B cell (primary cell): Measurements from ENCODE around the gene BTBD10. TPM values are rescaled to one million over a fixed set of nuclear protein-coding genes. Genes with fewer than 3 reads are reported as not detected.

Experiments
- ATAC-seq: fragments of 200-7000 bp; cut with Tn5 transposase; one replicate; pipeline ENCODE4 v1.10.0; 2021; ENCODE audit warnings: low read depth, mild to moderate bottlenecking, moderate number of reproducible peaks, moderate library complexity
- CTCF ChIA-PET: fragments of 350-600 bp; sonication (Branson Sonifier 250); formaldehyde crosslinking; loops from one replicate; lab custom pipeline; 2021; ENCODE audit warnings: antibody characterized with exemption, inconsistent platforms; lab: Charles Lee
- POLR2A ChIA-PET: fragments of 350-600 bp; sonication (Branson Sonifier 250); formaldehyde crosslinking; loops from one replicate; lab custom pipeline; 2021; ENCODE audit warnings: antibody characterized with exemption; lab: Charles Lee
- DNase-seq: peaks from one replicate; pipeline ENCODE4 v3.0.0; 2013
- H2AFZ ChIP-seq: 2 replicates; pipeline ENCODE4 v1.6.1; 2012; ENCODE audit warnings: mild to moderate bottlenecking, low read depth, low read length; ENCODE audit not compliant: insufficient read depth, poor library complexity, severe bottlenecking
- H3K27ac ChIP-seq, 2 donors: 1 replicate in 1 of 2; 2 replicates in 1 of 2; pipeline ENCODE4 v1.5.1; 2012 to 2013; ENCODE audit warnings: low read length in 2 of 2, mild to moderate bottlenecking in 2 of 2, moderate library complexity in 1 of 2
- H3K27me3 ChIP-seq, 4 experiments: fragments of 200-600 bp in 1 of 4; sonication (generic) in 1 of 4; replicated peaks in 1 of 4; 1 replicate in 2 of 4; 2 replicates in 2 of 4; pipeline versions ENCODE4 v1.6.1 to v1.7.0; 2013 to 2016; ENCODE audit warnings: low read length in 3 of 4, mild to moderate bottlenecking in 2 of 4, mixed read lengths in 1 of 4, moderate library complexity in 1 of 4; ENCODE audit not compliant: insufficient read depth in 4 of 4, control insufficient read depth in 3 of 4; ENCODE audit errors: control extremely low read depth in 1 of 4
- H3K36me3 ChIP-seq, 2 experiments: replicated peaks in 1 of 2; 1 replicate in 1 of 2; 2 replicates in 1 of 2; pipeline versions ENCODE4 v1.6.1 to v1.7.1; 2013; ENCODE audit warnings: low read length in 1 of 2; ENCODE audit not compliant: insufficient read depth in 2 of 2, control insufficient read depth in 1 of 2; ENCODE audit errors: control extremely low read depth in 1 of 2, extremely low read depth in 1 of 2
- H3K4me1 ChIP-seq, 2 donors: fragments of 200-600 bp in 1 of 2; sonication (generic) in 1 of 2; 1 replicate in 1 of 2; 2 replicates in 1 of 2; pipeline versions ENCODE4 v1.5.1 to v1.6.1; 2013 to 2017; ENCODE audit warnings: low read length in 2 of 2; ENCODE audit not compliant: control insufficient read depth in 2 of 2, insufficient read depth in 2 of 2
- H3K4me2 ChIP-seq: replicated peaks from 2 replicates; pipeline ENCODE3; 2012; ENCODE audit warnings: mild to moderate bottlenecking, low read depth, low read length; ENCODE audit not compliant: poor library complexity, severe bottlenecking
- H3K4me3 ChIP-seq, 5 experiments: fragments of 200-600 bp in 1 of 5; sonication (generic) in 1 of 5; 1 replicate in 3 of 5; 2 replicates in 2 of 5; pipeline versions ENCODE4 v1.5.1 to v1.7.0; 2011 to 2016; ENCODE audit warnings: low read length in 4 of 5, mild to moderate bottlenecking in 4 of 5, low read depth in 2 of 5, control low read depth in 1 of 5, moderate library complexity in 1 of 5; ENCODE audit not compliant: insufficient read depth in 1 of 5; ENCODE audit errors: control extremely low read depth in 1 of 5, extremely low read depth in 1 of 5
- H3K79me2 ChIP-seq: fragments of 200-600 bp; sonication (generic); one replicate; pipeline ENCODE4 v1.6.0; 2016; ENCODE audit warnings: low read length; ENCODE audit not compliant: control insufficient read depth, insufficient read depth
- H3K9ac ChIP-seq: fragments of 200-600 bp; sonication (generic); 2 replicates; pipeline ENCODE4 v1.6.1; 2017; ENCODE audit warnings: mild to moderate bottlenecking, low read length, moderate library complexity
- H3K9me3 ChIP-seq, 3 donors: one replicate each; pipeline versions ENCODE4 v1.6.1 to v1.7.1; 2013; ENCODE audit warnings: low read length in 2 of 3; ENCODE audit not compliant: control insufficient read depth in 2 of 3, insufficient read depth in 1 of 3; ENCODE audit errors: control extremely low read depth in 1 of 3
- H4K20me1 ChIP-seq: 2 replicates; pipeline ENCODE4 v1.6.0; 2012; ENCODE audit warnings: mild to moderate bottlenecking, low read length; ENCODE audit not compliant: insufficient read depth, control insufficient read depth, poor library complexity, severe bottlenecking
- H3K27ac Mint-ChIP-seq: one replicate; pipeline ENCODE4 v1.8.0; 2021; ENCODE audit warnings: mixed read lengths
- H3K27me3 Mint-ChIP-seq: one replicate; pipeline ENCODE4 v1.8.0; 2021; ENCODE audit warnings: mixed read lengths
- H3K4me1 Mint-ChIP-seq: one replicate; pipeline ENCODE4 v1.8.0; 2021; ENCODE audit warnings: mixed read lengths
- H3K4me3 Mint-ChIP-seq: one replicate; pipeline ENCODE4 v1.8.0; 2021; ENCODE audit warnings: mixed read lengths
- H3K9me3 Mint-ChIP-seq: one replicate; pipeline ENCODE4 v1.8.0; 2022; ENCODE audit warnings: mixed read lengths; ENCODE audit not compliant: insufficient read depth
- CTCF ChIP-seq: fragments of 200-600 bp; IDR thresholded peaks from one replicate; pipeline ENCODE4 v1.8.0; 2022; ENCODE audit warnings: antibody characterized with exemption, mild to moderate bottlenecking
- EZH2 ChIP-seq: IDR thresholded peaks from 2 replicates; pipeline ENCODE4 v1.6.1; 2012; ENCODE audit warnings: borderline replicate concordance, low read depth, mild to moderate bottlenecking, moderate library complexity, low read length; ENCODE audit not compliant: insufficient read depth, poor library complexity, severe bottlenecking
- WGBS: methylation state at CpG from one replicate; pipeline ENCODE4 v1.1.5; 2013; ENCODE audit warnings: missing lambda C conversion rate; ENCODE audit not compliant: insufficient coverage; 5-methylcytosine and 5-hydroxymethylcytosine counted together
- intact Hi-C: fragments of 100-400 bp; cut with micrococcal nuclease; formaldehyde crosslinking; loops from one replicate; pipeline ENCODE4 v1.10.0; 2022
- polyA plus RNA-seq: library from polyadenylated mRNA; depleted of rRNA; stranded (reverse); fragments of >200 nt; gene quantifications from 2 replicates; pipeline ENCODE4 v1.2.3, GENCODE V29; 2012
- total RNA-seq, 2 donors: library from RNA; stranded (reverse); fragments of 120-200 nt in 1 of 2; gene quantifications; 1 replicate in 1 of 2; 2 replicates in 1 of 2; pipeline versions ENCODE4 v1.2.3 to v1.2.4, GENCODE V29; 2013 to 2022

Gene BTBD10
- total and polyA plus RNA-seq, 2 donors (not counting 1 experiment from before 2014, with no cell fraction given) = 8.2 to 19.6 TPM

DNA sequence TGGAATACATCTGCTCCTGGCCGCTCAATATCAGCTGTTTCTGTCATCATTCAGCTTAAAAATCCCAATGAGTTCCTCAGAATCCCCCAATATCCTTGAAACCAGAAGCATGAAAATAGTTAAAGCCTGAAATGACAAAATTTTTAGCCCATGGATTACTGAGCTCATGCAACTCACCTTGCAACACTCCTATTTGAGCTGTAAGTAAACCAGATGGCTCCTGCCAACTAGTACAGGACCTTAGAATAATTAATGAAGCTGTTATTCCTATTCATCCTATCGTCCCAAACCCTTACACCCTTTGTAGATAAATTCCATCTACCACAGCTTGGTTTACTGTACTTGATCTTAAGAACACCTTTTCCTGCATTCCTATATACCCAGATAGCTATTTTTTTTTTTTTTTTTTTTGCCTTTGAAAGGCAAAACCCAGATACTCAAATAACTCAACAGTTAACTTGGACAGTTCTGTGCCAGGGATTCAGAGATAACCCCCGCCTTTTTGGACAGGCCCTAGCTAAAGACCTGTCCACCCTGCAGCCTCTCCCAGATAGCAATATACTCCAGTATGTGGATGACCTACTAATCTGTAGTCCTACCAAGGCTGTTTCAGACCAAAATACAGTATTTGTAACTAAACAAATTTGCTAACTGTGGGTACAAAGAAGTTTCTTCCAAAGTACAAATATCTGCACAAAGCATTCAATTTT, 10.1 kb upstream of the BTBD10 start:
- H3K4me3 Mint-ChIP-seq = no peak overlapping the region
- H3K27me3 Mint-ChIP-seq = peaks cover 16% of the 10 kb centered on the region
- ATAC-seq = no peak
- no peak overlapping the region for H3K4me3 ChIP-seq
- POLR2A ChIA-PET = no interaction called here
- H2AFZ ChIP-seq = no peak overlapping the region
- no peaks in the 10 kb centered on the region for H3K9me3 ChIP-seq
- no peaks in the 10 kb centered on the region for H3K79me2 ChIP-seq
- H3K27me3 ChIP-seq = peaks cover 0 to 16% (median 1%) of the 10 kb centered on the region in 4 experiments
- no peak overlapping the region for H3K9ac ChIP-seq
- no peak overlapping the region for H3K4me2 ChIP-seq
- H3K27ac Mint-ChIP-seq = no peak overlapping the region
- no peaks in the 10 kb centered on the region for H3K4me1 ChIP-seq
- no peaks in the 10 kb centered on the region for H3K9me3 Mint-ChIP-seq
- CTCF ChIA-PET = interaction anchor here (0.5 to 0.7 kb wide), 5 partner anchors 29 to 450 kb away, joined by 3 read pairs; no protein-coding TSS in a partner anchor
- H3K4me1 Mint-ChIP-seq = no peaks in the 10 kb centered on the region
- no peaks in the 10 kb centered on the region for H4K20me1 ChIP-seq
- intact Hi-C loops = no loop called here
- H3K27ac ChIP-seq = no peak overlapping the region
- H3K36me3 ChIP-seq = no peaks in the 10 kb centered on the region
- TF ChIP-seq EZH2 = no peak
- TF ChIP-seq CTCF = no peak
- 88% methylated on average over 2 of the region's 3 CpGs for WGBS
- no peak for DNase-seq

- ATAC-seq = no peak
- no peak overlapping the region for H3K4me2 ChIP-seq
- POLR2A ChIA-PET = no interaction called here
- no peak overlapping the region for H2AFZ ChIP-seq
- H3K4me1 ChIP-seq = peaks cover 4 to 6% of the 10 kb centered on the region in 2 donors
- Mint-ChIP-seq H3K9me3 (no peaks in the 10 kb centered on the region), H3K27me3 (peaks cover 10% of the 10 kb centered on the region), H3K4me3 (no peak overlapping the region), H3K4me1 (peaks cover 7% of the 10 kb centered on the region), H3K27ac (no peak overlapping the region)
- WGBS = 71% methylated on average over 1 of the region's 5 CpGs
- no peak for DNase-seq
- H3K79me2 ChIP-seq = no peaks in the 10 kb centered on the region
- H3K9ac ChIP-seq = no peak overlapping the region
- no peak overlapping the region for H3K27ac ChIP-seq
- intact Hi-C loops = loop anchor here (10.0 kb wide), 1 partner anchor 1056 kb away; the partner anchor contains the start of gene PSMA1
- no peaks in the 10 kb centered on the region for H4K20me1 ChIP-seq
- TF ChIP-seq CTCF (no peak), EZH2 (no peak)
- no peaks in the 10 kb centered on the region for H3K9me3 ChIP-seq
- peaks cover 0 to 8% (median 0%) of the 10 kb centered on the region in 4 experiments for H3K27me3 ChIP-seq
- CTCF ChIA-PET = interaction anchor here (1.1 kb wide), 1 partner anchor 19 kb away, joined by 3 read pairs; no protein-coding TSS in a partner anchor
- H3K36me3 ChIP-seq = no peaks in the 10 kb centered on the region
- no peak overlapping the region for H3K4me3 ChIP-seq
Observed at GRCh38 chr11:13468750-13469149, 5.7 kb upstream of the BTBD10 start.
